SHP77 (cell line): ENCODE measurements around the gene MYO5B.

Source experiments
- DNase-seq, 2 experiments: peaks; one replicate each; lab custom pipeline; 2025; lab: John Stamatoyannopoulos, UW

Gene MYO5B

DNA sequence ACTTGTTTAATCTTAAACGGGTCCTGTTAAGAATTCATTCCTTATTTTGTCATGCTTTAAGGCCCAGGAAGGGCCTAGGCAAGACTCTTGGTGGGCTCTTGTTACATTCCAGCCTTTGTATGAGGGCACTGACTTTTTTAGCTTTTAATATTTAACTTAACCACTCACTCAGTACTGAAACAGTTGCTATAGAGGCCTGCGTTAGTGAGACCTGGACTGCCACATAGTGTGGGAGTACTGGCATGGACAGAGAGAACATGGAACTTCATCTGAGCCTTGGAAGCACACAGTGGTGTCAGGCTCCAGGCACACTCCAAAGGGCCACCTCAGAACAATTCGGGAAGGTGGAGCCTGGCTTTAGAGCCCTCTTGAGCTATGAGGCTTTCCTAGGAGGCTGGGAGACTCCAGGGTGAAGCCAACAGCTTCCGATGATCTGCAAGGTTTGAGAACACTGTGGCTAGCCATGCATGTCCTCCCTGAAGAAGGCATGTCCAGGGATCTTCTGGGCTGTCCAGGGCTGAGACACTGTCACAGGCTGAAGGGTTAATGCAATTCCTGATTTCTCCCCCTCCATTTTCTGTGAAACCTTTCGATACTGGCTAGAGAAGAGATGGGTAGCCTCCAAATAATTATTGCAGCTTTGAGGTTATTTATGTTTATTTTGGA is 226.2 kb downstream of the MYO5B start:
- DNase-seq: no peak

DNA sequence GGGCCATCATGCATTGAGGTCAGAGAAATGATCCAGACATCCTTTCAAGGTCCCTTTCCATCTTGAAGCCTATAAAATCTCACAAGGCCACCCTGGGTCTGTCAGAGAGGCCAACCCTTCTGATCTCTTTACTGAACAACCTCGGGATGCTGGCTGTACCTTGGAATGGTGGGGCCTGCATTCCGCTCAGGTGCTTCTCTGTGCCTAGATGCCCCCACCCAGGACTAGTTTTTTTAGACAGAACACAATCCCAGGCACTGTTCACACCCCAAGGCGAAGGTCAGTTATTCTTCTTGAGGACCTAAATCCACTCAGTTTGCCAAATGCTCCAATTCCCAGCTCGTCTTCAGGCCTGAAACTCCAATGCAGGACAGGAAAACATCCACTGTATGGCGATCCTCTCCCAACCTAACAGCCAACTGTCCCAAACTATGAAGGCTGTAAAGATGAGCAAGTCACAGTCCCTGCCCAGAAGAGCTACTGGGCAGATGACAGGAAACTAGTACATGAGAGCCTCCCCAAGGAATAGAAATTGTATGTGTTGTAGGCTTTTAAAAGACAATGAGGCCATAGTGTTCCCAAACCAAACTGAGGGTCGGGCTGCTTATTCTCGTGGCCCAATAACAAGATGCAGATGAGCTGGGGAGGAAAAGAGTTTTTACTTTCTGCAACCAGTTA is 227.2 kb downstream of the MYO5B start:
- no peak for DNase-seq

DNA sequence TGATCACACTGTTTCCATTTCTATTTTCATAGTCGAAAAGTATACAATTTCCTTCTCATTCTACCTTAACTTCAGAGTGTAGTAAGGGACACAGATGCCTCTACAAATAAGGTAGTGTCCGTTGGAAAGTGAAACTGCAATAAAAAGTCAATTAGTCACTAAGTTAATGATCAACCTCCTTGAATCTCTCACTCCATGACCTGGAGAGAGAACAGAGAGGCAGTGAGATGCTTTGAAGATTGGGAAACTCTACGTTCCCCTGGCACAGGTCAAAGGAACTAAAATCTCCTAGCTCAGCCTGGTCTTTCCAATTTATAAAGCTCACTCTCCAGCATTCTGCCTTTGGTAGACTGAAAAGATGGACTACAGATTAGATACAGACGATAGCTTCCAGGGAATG is 227.8 kb downstream of the MYO5B start:
- DNase-seq: no peak

DNA sequence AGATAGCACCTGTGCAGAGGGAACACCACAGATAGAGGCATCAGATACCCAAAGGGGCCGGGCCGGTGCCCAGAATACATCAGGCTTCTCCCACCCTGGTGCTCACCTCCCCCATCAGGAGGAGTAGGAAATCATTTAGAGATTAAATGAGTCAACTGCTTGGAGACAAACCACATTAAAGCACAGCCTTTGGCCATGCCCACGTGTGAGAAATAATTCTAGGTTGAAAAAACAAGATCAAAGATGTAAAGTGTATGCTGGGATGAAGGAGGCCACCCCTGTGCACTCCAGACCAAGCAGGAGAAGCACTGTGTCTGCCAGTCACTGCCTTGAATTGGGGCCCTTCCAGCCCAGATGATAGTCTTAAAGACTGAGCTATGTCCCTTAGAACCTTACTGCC is 228.9 kb downstream of the MYO5B start:
- no peak for DNase-seq

DNA sequence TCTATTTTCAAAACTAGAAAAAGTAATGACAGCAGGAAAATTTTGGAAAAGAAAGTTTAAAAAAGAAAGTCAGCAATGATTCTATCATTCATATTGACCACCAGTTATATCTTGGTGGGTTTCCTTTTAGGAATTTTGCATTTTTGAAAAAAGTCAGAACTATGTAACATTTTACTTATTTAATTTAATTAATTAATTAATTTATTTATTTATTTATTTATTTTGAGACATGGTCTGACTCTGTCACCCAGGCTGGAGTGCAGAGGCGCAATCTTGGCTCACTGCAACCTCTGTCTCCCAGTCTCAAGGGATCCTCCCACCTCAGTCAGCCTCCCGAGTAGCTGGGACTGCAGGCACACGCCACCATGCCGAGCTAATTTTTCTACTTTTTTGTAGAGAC is 231.7 kb downstream of the MYO5B start:
- no peak for DNase-seq

DNA sequence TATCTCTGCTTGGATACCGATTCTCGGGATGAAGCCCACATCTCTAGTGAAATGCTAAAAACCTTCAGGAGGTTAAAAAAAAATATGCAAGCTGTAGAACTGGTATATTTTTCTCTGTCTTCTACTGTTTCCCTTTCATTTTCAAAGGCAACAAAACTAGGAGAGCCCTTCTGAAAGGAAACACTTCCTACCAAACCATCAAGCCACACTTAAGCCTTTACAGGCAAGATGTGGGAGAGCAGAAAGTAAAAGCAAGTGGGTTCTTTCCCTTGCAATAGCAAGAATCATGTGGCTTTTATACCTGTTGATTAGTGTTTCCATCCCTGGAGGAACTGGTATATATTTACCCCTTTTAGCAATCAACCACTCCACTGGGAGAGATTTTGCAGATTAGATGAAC is 233.7 kb downstream of the MYO5B start:
- DNase-seq: no peak

DNA sequence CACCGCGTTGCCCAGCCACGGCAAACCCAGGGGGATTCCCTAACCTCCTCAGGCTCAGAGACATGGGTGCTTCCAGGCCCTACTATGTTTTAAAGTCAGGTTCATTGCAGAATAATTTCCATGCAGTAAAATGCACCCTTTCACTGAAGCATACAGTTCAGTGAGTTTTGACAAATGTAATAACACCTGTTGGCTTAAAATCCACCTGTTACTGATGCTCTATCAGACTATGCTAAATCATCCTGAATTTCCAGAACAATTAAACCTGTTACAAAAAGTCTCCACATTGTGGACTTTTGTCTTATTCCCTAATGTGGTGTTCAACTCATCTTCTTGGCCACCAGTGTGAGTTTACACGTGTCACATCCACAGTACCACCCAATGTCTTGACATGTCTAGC is 234.6 kb downstream of the MYO5B start:
- no peak for DNase-seq

DNA sequence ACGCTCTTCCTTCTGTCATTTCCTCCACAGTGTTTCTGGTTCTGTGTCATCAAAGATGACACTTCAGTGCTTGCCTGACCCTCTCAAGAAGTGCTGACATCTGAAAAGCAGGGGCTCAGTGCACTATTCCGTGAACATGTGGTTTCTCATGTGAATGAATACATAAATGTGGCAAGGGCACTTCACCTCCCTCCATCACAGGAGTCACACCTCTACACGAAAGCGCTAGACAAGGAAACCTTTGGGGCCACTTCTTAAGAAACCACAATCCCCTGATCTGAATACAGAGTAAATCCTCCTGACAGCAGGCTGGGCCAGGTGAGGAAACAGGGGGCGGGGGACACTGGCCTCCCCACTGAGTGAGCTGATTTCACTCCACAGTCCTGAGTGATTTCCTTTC is 235.8 kb downstream of the MYO5B start:
- no peak for DNase-seq

DNA sequence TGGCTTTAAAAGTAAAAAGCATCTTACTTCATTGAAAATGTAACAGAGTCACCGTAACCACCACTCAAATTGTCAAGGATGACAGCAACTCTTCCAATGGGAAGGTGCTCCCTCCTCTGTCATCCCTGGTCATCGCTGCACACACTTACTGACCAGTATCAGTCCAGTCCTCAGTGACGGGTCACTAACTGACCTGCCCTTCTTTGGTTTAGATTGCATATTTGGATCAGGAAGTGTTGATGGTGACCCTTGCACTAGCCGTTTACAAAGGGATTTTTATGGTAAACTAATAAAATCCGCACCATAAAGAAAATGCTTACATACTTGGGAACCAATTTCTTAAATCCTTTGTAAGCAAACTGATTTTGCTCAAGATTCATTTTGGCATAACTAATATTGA is 239.7 kb downstream of the MYO5B start:
- no peak for DNase-seq

DNA sequence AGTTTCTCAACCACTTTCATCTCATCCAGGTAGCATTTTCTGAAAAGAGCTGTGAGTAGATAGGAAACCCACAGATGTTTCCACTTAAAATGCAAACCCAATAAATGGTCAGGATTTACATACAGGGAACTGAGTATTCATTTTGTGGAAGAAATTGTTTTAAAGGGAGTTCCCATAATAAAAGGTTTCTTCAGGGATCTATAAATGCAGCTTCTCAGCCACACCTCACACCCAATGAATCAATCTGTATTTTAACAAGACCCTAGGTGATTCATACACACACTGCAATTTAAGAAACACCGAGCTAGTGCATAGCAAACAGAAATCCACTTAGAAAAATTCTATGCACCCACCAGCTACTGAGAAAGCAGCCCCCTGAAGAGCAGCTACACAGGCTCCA is 241.6 kb downstream of the MYO5B start:
- no peak for DNase-seq

DNA sequence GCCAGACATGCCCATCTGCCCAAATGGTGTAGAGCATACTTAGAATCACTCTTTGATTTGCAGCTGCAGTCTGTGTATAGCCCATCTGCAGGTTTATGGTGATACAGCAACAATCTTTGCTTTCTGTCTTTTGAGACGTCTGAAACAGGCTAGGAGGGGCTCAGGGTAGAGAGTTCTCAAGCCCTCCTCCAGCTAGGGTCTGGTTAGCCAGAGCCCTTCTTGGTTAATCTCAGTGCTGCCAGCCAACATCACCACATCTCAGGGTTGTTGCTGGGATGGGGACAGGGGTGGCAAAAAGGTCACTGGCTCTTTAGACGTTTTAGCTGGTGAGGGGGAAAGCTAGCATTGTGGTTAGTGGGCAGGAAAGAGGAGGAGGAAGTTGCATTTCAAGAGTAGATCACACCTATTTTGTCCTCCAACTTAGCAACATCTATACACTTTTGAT is 245.0 kb downstream of the MYO5B start:
- DNase-seq: no peak

DNA sequence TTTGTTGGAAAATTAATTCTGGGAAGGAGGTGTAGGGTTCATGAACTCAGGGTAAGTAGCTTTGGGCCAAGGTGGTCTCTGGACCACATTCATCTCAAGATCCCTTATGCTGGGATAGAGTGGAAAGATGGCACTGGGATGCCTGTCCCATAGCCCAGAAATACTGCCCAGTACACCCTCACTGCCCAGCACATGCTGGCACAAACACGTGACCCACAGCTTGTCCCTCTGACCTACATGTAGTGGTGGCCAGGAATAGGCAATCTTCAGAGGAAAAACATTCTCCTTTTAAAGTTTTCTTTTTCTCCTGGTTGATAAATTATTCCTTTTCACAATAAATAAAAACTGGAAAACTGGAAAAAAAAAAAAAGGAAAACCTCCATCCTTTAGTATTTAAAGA is 246.0 kb downstream of the MYO5B start:
- no peak for DNase-seq

DNA sequence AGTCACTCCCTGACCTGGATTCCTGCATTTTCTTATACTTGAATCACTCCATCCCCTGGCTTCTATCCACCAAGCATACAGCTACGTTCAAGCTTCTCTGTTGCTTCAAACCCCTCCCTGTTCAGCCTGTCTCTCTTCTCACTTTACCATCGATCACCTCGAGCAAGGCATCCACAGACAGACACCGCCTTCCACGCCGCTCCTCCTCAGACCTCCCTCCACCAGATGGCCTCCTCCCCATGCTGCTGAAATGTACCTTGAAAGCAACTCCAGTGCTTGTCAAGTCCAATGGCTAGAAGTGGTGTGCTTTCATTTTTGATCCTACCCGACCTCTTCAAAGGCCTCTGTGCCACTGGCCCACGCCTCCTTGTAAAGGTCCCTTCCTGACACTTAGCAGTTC is 250.3 kb downstream of the MYO5B start:
- peak; percentile 9 to 15 for DNase-seq

DNA sequence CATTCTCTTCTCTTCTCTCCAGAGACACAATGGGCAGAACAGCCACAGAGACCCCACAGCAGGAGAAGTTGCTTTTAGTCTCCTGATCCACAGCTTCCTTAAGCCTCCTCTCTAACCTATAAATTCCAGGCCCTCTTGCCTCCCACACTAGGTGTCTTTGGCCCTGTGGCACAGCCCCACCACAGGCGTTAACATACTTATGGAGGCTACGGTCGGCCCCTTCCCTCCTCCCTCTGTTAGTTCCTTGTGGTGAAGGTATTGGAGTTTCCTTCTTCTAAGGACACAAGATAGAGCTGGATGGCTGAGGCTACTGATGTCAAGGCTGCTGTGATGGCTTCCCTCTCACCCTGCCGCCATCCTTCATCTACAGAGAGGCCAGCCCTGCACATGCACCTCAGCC is 258.1 kb downstream of the MYO5B start:
- DNase-seq: no peak

DNA sequence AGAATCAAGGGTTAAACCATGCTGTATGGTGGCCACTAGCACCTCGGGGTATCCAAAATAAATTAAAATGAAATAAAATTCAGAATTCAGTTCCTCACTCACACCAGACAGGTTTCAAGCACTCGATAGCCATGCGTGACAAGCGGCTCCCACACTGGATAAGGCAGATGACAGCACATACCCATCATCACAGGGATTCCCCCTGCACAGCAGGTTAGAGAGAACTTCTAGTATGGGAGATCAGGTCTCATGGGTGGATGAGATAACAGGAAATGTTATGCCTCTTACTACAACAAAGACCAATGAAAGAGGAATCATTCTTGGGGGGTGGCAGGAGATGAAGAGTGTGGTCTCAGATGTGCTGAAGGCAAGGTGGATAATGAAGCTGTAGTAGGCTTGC is 259.7 kb downstream of the MYO5B start:
- no peak for DNase-seq

DNA sequence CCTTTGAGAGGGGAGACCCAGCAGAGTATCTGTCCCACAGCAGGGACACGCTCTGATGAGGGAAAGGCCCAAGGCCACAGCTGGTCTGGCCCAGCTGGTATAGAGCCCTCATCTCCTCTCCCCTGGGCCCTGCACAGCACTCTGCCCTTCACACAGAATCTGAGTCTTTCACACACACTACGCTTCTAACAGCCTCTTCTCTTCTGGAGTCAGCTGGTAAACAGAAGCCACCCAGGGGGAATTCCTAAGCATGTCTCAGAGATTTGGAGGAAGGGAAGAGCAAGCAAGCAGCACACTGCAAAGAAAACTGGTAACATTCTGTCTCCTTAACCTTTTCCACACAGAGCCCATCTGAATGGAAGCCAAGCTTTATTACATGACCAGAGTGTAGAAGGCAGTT is 260.5 kb downstream of the MYO5B start:
- no peak for DNase-seq

DNA sequence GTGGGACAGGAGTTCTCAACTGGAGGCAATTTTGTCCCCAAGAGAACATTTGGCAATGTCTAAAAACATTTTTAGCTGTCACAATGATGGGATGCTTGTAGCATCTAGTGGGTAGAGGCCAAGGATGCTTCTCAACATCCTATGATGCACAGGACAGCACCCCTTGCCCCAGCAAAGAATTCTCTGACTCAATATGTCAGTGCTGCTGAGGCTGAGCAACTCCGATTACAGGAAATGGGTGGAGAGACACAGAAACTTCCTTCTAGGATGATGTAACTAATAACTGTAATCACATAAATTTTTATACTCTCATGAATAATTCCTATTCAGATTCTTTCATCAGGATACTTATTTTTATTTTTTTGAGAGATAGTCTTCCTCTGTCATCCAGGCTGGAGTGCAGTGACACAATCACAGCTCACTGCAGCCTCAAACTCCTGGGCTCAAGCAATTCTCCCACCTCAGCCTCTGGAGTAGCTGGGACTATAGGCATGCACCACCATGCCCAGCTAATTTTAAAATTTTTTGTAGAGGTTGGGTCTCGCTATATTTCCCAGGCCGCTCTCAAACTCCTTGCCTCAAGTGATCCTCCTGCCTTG is 261.3 kb downstream of the MYO5B start:
- no peak for DNase-seq

DNA sequence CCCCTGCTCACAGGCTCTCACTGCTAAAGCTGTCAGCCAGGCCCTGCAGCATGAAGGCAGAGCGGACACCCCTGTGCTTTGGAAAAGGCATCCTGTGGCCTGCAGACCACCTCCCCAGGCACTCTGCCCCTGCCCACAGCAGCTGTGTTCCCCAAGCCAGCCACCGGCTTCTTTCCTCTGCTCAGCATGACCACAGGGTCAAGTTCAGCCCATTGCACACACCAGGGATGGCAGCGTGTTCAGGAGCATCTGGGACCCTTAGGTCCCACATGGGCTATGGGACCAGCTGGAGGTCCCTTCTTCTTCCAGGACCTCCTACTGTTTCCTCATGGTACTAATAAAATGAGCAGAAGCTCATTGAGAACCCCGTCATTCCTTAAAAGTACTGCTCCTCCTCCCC is 263.2 kb downstream of the MYO5B start:
- no peak for DNase-seq

DNA sequence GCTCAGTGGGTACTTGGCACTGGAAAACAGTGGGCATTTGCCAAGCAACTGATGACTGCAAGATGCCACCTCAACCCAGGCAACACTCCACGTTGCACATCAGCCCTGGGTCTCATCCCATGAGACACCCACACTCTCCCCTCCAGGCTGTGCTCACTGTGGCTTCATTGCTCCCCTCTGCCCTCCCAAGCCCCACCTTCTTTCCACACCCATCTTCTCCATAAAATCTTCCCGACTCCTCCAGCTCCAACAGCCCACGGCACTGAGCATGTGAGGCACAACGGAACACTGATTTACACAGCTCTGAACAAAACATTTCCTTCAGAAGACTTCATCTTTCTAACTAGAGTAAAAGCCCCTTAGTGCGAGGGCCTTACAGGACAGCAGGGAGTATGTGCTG is 263.8 kb downstream of the MYO5B start:
- DNase-seq: no peak

DNA sequence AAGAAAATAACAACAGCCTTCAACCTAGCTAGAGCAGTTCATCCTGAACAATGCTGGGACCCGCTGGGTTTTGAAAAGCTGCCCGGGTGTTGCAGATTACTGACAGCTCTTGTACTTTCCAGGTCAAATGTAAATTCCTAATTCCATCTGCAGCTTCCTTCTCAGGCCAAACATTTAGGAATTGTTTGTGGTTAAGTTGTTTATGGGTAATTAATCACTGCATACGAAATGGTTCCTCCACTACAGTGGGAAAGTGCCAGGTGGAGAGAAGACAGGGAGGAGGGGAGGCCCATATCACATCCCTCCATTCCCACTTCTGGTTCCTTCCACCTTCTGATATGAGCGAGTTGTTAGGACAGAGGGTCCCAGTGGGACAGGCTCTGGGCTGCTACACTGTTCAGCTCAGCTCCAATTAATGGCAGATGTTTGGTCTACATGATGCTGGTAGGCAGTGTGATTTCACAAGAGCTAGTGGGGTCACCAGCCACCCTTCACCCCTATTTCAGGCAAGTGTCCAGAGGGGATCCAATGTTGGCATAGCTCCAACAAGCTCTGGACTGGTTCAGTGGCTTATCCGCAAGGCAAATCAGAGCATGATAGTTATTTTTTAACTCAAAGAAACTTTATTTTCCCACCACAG is 268.7 kb downstream of the MYO5B start:
- no peak for DNase-seq

DNA sequence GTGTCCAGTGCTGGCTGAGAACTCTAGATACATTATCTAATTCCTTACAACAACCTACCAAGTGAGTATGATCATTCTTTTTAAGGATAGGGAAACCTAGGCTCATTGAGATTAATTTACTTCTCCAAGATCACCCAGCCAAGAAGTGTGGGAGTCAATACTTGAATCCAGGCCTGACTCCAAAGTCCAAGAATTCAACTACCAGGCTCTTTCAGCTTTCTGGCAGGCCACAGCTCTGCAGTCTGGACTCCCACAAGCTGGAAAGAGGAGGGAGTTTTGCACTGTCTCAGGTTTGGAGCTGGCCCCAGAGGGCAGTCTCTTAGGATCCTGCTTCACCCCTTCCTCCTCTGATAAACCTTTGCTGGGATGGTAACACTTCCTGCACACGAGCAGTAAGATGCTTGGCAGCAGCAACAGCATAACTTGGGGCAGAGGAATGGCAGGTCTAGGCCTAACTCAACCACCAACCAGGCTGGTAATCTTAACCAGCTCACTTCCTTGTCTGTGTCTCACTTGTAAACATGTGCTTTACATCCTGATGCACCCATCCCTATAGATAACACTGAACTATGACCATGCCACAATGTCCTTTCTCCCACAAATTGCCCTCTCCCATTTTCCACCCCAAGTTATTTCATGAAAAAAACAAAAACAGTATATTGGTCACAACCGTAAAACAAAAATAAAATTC is 270.5 kb downstream of the MYO5B start:
- no peak for DNase-seq

DNA sequence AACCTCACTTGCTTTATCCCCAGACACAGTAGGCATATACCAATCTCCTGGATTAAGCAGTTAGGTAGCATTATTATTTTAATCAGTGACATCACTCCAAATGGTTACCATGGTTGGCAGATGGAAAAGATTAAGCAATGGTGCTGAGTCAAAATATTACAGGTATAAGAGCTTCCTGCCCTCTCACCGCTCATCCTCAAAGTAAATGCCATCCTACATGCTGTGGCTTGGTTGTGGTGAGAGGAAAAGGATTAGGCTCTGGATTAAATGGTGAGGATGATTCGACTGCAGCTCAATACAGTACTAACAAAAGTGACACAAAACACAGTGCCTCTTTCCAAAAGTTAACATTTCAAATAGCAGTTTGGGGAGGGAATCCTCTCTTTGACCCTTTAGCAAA is 272.7 kb downstream of the MYO5B start:
- DNase-seq: no peak
